Activated naive CD8-positive, alpha-beta T cell treated with anti-CD3 and anti-CD28 coated beads for 36 hours (primary cell): ENCODE measurements around the gene SEC24A. TPM values are rescaled to one million over a fixed set of nuclear protein-coding genes. Genes with fewer than 3 reads are reported as not detected.
"Not testable (repeated sequence)": the region's sequence is repeated elsewhere in the genome, so short reads cannot be mapped to it uniquely, and the experiment has no call there.

Experiments
- DNase-seq: peaks from one replicate; pipeline ENCODE4 v3.0.0; 2021
- H3K27ac Mint-ChIP-seq: one replicate; pipeline ENCODE4 v1.8.0; 2022; ENCODE audit warnings: mild to moderate bottlenecking, moderate library complexity, mixed read lengths
- H3K27me3 Mint-ChIP-seq: one replicate; pipeline ENCODE4 v1.8.0; 2022; ENCODE audit warnings: mild to moderate bottlenecking, mixed read lengths
- H3K36me3 Mint-ChIP-seq: one replicate; pipeline ENCODE4 v1.8.0; 2021; ENCODE audit warnings: mild to moderate bottlenecking, mixed read lengths
- H3K4me1 Mint-ChIP-seq: one replicate; pipeline ENCODE4 v1.8.0; 2021; ENCODE audit warnings: mixed read lengths
- H3K4me3 Mint-ChIP-seq: one replicate; pipeline ENCODE4 v1.8.0; 2022; ENCODE audit warnings: mild to moderate bottlenecking, moderate library complexity, mixed read lengths
- H3K9me3 Mint-ChIP-seq: one replicate; pipeline ENCODE4 v1.8.0; 2022; ENCODE audit warnings: mixed read lengths
- total RNA-seq, 2 experiments: library from RNA; stranded (reverse); gene quantifications; one replicate each; pipeline ENCODE4 v1.2.3, GENCODE V29; 2021

The SEC24A gene
- total RNA-seq, 2 experiments from 2014 or later: 22.6 to 24.2 TPM

- DNase-seq, H3K9me3 Mint-ChIP-seq, H3K36me3 Mint-ChIP-seq, H3K27me3 Mint-ChIP-seq, H3K4me3 Mint-ChIP-seq: not testable (repeated sequence)
- H3K4me1 Mint-ChIP-seq: peaks cover 18% of the 10 kb centered on the region
- peak overlapping the region; percentile 4 for H3K27ac Mint-ChIP-seq
Measured at GRCh38 chr5:134635366-134635765, 13.2 kb upstream of the SEC24A start.

- Mint-ChIP-seq H3K36me3 (no peaks in the 10 kb centered on the region), H3K4me3 (no peak overlapping the region), H3K27me3 (no peaks in the 10 kb centered on the region), H3K27ac (no peak overlapping the region), H3K4me1 (peaks cover 9% of the 10 kb centered on the region), H3K9me3 (no peaks in the 10 kb centered on the region)
- no peak for DNase-seq
Measured at GRCh38 chr5:134637116-134637721, 11.4 kb upstream of the SEC24A start.

GRCh38 chr5:134638760-134639201 lies 9.8 kb upstream of the SEC24A start:
- H3K36me3 Mint-ChIP-seq: no peaks in the 10 kb centered on the region
- H3K27ac Mint-ChIP-seq: no peak overlapping the region

GRCh38 chr5:134642931-134643530 lies 5.6 kb upstream of the SEC24A start:
- no peak for DNase-seq
- H3K9me3 Mint-ChIP-seq: no peaks in the 10 kb centered on the region
- H3K36me3 Mint-ChIP-seq: no peaks in the 10 kb centered on the region
- H3K4me3 Mint-ChIP-seq: no peak overlapping the region
- no peak overlapping the region for H3K27ac Mint-ChIP-seq
- H3K4me1 Mint-ChIP-seq: peaks cover 9% of the 10 kb centered on the region
- H3K27me3 Mint-ChIP-seq: no peaks in the 10 kb centered on the region

More at GRCh38 chr5:134638760-134639201, 9.8 kb upstream of the SEC24A start:
- Mint-ChIP-seq H3K4me3 (no peak overlapping the region), H3K27me3 (no peaks in the 10 kb centered on the region), H3K4me1 (peaks cover 5% of the 10 kb centered on the region), H3K9me3 (no peaks in the 10 kb centered on the region)
- DNase-seq: no peak

- peaks cover 7% of the 10 kb centered on the region for H3K36me3 Mint-ChIP-seq
- H3K27ac Mint-ChIP-seq: peak overlapping the region; percentile 98
- H3K9me3 Mint-ChIP-seq: no peaks in the 10 kb centered on the region
- peak; percentile 29 for DNase-seq
- peaks cover 27% of the 10 kb centered on the region for H3K4me1 Mint-ChIP-seq
- H3K4me3 Mint-ChIP-seq: peak overlapping the region; percentile 85
- no peaks in the 10 kb centered on the region for H3K27me3 Mint-ChIP-seq
Measured at GRCh38 chr5:134647750-134648424, 698 bp upstream of the SEC24A start.

- Mint-ChIP-seq H3K4me1 (peaks cover 27% of the 10 kb centered on the region), H3K4me3 (peak overlapping the region; percentile 85), H3K27ac (peak overlapping the region; percentile 98), H3K27me3 (no peaks in the 10 kb centered on the region), H3K9me3 (no peaks in the 10 kb centered on the region), H3K36me3 (peaks cover 9% of the 10 kb centered on the region)
- peak; percentile 9 for DNase-seq
Measured at GRCh38 chr5:134649163-134649835, 714 bp downstream of the SEC24A start.

- not testable (repeated sequence) for H3K9me3 Mint-ChIP-seq, H3K36me3 Mint-ChIP-seq, H3K27ac Mint-ChIP-seq, DNase-seq, H3K27me3 Mint-ChIP-seq
- Mint-ChIP-seq H3K4me3 (peak overlapping the region; percentile 52), H3K4me1 (peaks cover 27% of the 10 kb centered on the region)
Measured at GRCh38 chr5:134650660-134651059, 2.1 kb downstream of the SEC24A start.

GRCh38 chr5:134651531-134651930 lies 2.9 kb downstream of the SEC24A start:
- H3K4me3 Mint-ChIP-seq: no peak overlapping the region
- H3K27me3 Mint-ChIP-seq: no peaks in the 10 kb centered on the region
- peaks cover 9% of the 10 kb centered on the region for H3K36me3 Mint-ChIP-seq
- no peak for DNase-seq
- no peaks in the 10 kb centered on the region for H3K9me3 Mint-ChIP-seq
- H3K4me1 Mint-ChIP-seq: peaks cover 28% of the 10 kb centered on the region
- H3K27ac Mint-ChIP-seq: no peak overlapping the region

GRCh38 chr5:134656690-134657089 lies 8.1 kb downstream of the SEC24A start:
- DNase-seq: no peak
- H3K27ac Mint-ChIP-seq: no peak overlapping the region
- H3K4me1 Mint-ChIP-seq: peaks cover 14% of the 10 kb centered on the region

GRCh38 chr5:134659456-134659855 lies 10.9 kb downstream of the SEC24A start:
- Mint-ChIP-seq H3K4me1 (peaks cover 14% of the 10 kb centered on the region), H3K27ac (no peak overlapping the region), H3K9me3 (no peaks in the 10 kb centered on the region), H3K36me3 (peaks cover 13% of the 10 kb centered on the region), H3K4me3 (no peak overlapping the region), H3K27me3 (no peaks in the 10 kb centered on the region)
- no peak for DNase-seq

More at GRCh38 chr5:134656690-134657089, 8.1 kb downstream of the SEC24A start:
- Mint-ChIP-seq H3K4me3 (no peak overlapping the region), H3K36me3 (peaks cover 11% of the 10 kb centered on the region), H3K9me3 (no peaks in the 10 kb centered on the region), H3K27me3 (no peaks in the 10 kb centered on the region)

GRCh38 chr5:134659922-134660321 lies 11.3 kb downstream of the SEC24A start:
- Mint-ChIP-seq H3K4me1 (peaks cover 14% of the 10 kb centered on the region), H3K9me3 (no peaks in the 10 kb centered on the region), H3K27me3 (no peaks in the 10 kb centered on the region), H3K36me3 (peaks cover 13% of the 10 kb centered on the region), H3K27ac (no peak overlapping the region), H3K4me3 (no peak overlapping the region)
- no peak for DNase-seq

GRCh38 chr5:134662971-134663370 lies 14.4 kb downstream of the SEC24A start:
- Mint-ChIP-seq H3K27ac (no peak overlapping the region), H3K4me3 (no peak overlapping the region), H3K9me3 (no peaks in the 10 kb centered on the region), H3K4me1 (peaks cover 14% of the 10 kb centered on the region), H3K27me3 (no peaks in the 10 kb centered on the region), H3K36me3 (peaks cover 13% of the 10 kb centered on the region)
- no peak for DNase-seq

GRCh38 chr5:134664448-134664847 lies 15.9 kb downstream of the SEC24A start:
- H3K36me3 Mint-ChIP-seq: peaks cover 9% of the 10 kb centered on the region
- no peaks in the 10 kb centered on the region for H3K27me3 Mint-ChIP-seq
- DNase-seq: no peak
- no peaks in the 10 kb centered on the region for H3K9me3 Mint-ChIP-seq
- peaks cover 4% of the 10 kb centered on the region for H3K4me1 Mint-ChIP-seq
- H3K27ac Mint-ChIP-seq: no peak overlapping the region
- H3K4me3 Mint-ChIP-seq: no peak overlapping the region

- DNase-seq, H3K36me3 Mint-ChIP-seq, H3K27ac Mint-ChIP-seq, H3K4me3 Mint-ChIP-seq, H3K9me3 Mint-ChIP-seq, H3K27me3 Mint-ChIP-seq, H3K4me1 Mint-ChIP-seq: not testable (repeated sequence)
Measured at GRCh38 chr5:134673546-134673945, 25.0 kb downstream of the SEC24A start.

- not testable (repeated sequence) for H3K4me3 Mint-ChIP-seq, H3K36me3 Mint-ChIP-seq, H3K27ac Mint-ChIP-seq, DNase-seq, H3K4me1 Mint-ChIP-seq, H3K27me3 Mint-ChIP-seq, H3K9me3 Mint-ChIP-seq
Measured at GRCh38 chr5:134677357-134677756, 28.8 kb downstream of the SEC24A start.
